ENCODE measurements around the gene NPY4R2. TPM values are rescaled to one million over a fixed set of nuclear protein-coding genes. Genes with fewer than 3 reads are reported as not detected.
"Not testable (repeated sequence)": the region's sequence is repeated elsewhere in the genome, so short reads cannot be mapped to it uniquely, and the experiment has no call there.

Gene NPY4R2
- polyA plus RNA-seq, 2 donors = 0.04 TPM; not detected in 1

DNA sequence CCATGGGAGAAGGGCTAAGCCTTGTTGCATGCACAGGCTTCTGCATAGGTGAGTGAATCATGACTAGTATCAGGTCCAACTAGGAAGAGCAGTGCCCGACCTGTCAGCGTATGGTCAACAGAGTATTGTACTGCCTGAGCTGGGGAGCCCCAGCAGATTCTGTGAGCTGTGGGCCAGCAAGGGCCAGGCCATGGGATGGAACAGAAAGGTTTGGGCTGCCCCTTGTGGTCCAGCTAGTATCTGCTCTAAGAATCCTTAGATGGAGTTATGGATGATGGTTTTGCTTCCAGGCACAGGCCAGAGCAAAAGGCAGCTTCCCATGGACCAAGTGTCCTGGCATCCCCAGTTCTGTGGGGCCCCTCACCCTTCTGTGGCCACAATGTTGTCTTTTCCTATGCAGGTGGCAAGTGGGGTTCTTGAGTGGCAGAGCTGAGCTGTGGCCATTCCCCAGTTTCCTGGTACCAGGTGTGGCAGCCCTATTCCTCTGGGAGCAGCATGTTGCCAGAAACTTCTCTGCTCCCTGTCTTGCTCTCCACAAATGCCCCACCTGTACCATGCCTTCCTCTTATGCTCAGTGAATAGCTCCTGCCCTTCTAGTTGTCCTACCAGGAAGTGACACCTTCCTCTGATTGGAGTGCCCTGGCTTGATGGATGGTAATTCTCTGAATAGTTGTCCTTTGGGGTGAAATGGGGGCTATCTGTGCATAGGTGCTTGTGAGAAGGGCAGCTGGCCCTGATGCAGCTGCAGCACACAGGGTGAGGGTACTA is 25.8 kb upstream of the NPY4R2 start:
- H3K4me3 ChIP-seq (ENCODE audit: low read depth in 1 of 2, low read length in 2 of 2); H3K9me3 ChIP-seq (ENCODE audit: control insufficient read depth in 2 of 2, insufficient read depth in 1 of 2, low read depth in 1 of 2, low read length in 1 of 2); H3K27me3 ChIP-seq (ENCODE audit: control insufficient read depth in 1 of 2, insufficient read depth in 2 of 2, low read length in 2 of 2); H3K4me1 ChIP-seq (ENCODE audit: control insufficient read depth in 2 of 2, insufficient read depth in 2 of 2, low read length in 1 of 2); H3K27ac ChIP-seq (ENCODE audit: low read depth in 2 of 2, low read length in 1 of 2); H3K36me3 ChIP-seq (ENCODE audit: control insufficient read depth in 2 of 2, insufficient read depth in 2 of 2, low read length in 1 of 2): not testable (repeated sequence)
- WGBS, 2 donors = 54 to 76% methylated on average over 2 of the region's 2 CpGs

DNA sequence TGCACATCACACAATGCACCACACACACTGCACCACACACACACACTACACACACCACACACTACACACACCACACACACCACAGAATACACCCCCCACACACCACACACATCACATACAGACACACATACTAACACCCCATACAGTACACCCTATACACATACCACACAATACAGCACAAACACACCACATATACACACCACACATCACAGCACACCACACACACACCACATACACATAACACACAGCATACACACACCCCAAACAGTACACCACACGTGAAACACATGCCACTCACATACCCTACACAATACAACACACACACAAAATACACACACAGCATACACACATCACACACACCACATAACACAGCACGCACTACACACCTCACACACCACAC is 23.9 kb upstream of the NPY4R2 start:
- H3K4me3 ChIP-seq (ENCODE audit: low read depth in 1 of 2, low read length in 2 of 2); H3K9me3 ChIP-seq (ENCODE audit: control insufficient read depth in 2 of 2, insufficient read depth in 1 of 2, low read depth in 1 of 2, low read length in 1 of 2); H3K27ac ChIP-seq (ENCODE audit: low read depth in 2 of 2, low read length in 1 of 2); H3K4me1 ChIP-seq (ENCODE audit: control insufficient read depth in 2 of 2, insufficient read depth in 2 of 2, low read length in 1 of 2); H3K36me3 ChIP-seq (ENCODE audit: control insufficient read depth in 2 of 2, insufficient read depth in 2 of 2, low read length in 1 of 2); H3K27me3 ChIP-seq (ENCODE audit: control insufficient read depth in 1 of 2, insufficient read depth in 2 of 2, low read length in 2 of 2): not testable (repeated sequence)
- 82 to 83% methylated on average over 2 of the region's 2 CpGs for WGBS, 2 donors

DNA sequence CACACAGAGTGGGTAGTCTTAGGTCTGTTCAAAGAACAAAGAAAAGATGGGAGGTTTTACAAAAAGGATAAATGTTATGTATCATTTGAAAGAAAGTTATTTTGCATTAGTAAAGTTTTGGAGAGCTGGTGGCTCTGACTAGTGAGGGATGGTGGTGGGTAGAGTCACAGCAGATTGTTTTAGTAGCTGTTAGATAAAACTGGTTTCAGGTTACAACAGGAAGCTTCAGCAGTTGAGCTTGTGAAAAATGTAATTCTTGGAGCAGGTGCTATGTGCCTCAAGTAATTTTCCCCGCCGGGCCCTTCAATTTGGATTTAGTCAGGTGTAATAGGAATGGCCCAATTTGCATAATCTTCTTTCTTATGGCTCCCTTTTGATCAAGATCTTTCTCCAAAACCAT is 20.6 kb upstream of the NPY4R2 start:
- H3K4me1 ChIP-seq (ENCODE audit: control insufficient read depth in 2 of 2, insufficient read depth in 2 of 2, low read length in 1 of 2); H3K27me3 ChIP-seq (ENCODE audit: control insufficient read depth in 1 of 2, insufficient read depth in 2 of 2, low read length in 2 of 2); H3K4me3 ChIP-seq (ENCODE audit: low read depth in 1 of 2, low read length in 2 of 2); H3K27ac ChIP-seq (ENCODE audit: low read depth in 2 of 2, low read length in 1 of 2); H3K36me3 ChIP-seq (ENCODE audit: control insufficient read depth in 2 of 2, insufficient read depth in 2 of 2, low read length in 1 of 2); H3K9me3 ChIP-seq (ENCODE audit: control insufficient read depth in 2 of 2, insufficient read depth in 1 of 2, low read depth in 1 of 2, low read length in 1 of 2): not testable (repeated sequence)
- WGBS, 2 donors = no CpG with 5 or more reads among the region's 2 CpGs

DNA sequence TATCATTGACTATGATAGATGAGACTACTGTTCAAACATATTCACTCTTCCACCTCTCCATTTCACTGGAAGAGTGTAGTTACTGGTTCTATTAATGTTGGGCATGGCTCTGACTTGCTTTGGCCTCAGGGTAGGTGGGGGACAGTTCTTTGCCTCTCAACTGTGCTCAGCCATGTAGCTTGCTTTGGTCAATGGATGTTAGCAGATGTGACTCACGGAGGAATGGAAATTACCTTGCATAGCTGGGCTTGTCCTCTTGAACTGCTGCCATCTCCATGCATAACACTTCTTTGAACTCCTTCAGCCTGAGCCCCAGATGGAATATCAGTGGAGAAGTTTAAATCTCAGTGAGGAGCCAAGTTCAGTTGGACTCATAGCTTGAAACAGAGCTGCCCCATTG is 9.1 kb upstream of the NPY4R2 start:
- H3K4me1 ChIP-seq (ENCODE audit: control insufficient read depth in 2 of 2, insufficient read depth in 2 of 2, low read length in 1 of 2); H3K27me3 ChIP-seq (ENCODE audit: control insufficient read depth in 1 of 2, insufficient read depth in 2 of 2, low read length in 2 of 2); H3K27ac ChIP-seq (ENCODE audit: low read depth in 2 of 2, low read length in 1 of 2); H3K4me3 ChIP-seq (ENCODE audit: low read depth in 1 of 2, low read length in 2 of 2); H3K36me3 ChIP-seq (ENCODE audit: control insufficient read depth in 2 of 2, insufficient read depth in 2 of 2, low read length in 1 of 2); H3K9me3 ChIP-seq (ENCODE audit: control insufficient read depth in 2 of 2, insufficient read depth in 1 of 2, low read depth in 1 of 2, low read length in 1 of 2): not testable (repeated sequence)
- 25 to 60% methylated on average over 1 of the region's 1 CpG for WGBS, 2 donors

DNA sequence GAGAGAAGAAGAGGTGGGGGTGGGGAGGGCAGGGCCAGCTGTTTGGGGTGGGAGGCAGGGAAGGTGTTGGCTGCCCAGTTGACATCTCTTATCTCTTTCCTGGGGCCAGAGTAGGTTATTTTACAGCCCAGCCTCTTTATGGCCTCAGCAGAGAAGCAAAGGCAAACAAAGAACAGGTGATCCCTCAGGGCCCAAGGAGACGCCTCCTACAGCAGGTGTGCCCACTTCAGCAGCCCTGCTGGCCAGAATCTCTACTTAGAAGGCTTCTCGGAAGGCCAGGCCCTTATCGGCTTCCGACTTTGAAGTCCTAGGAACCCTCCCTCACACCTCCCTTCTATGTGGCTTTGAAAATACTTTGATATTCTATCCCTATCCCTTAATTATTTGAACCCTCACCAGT is 8.0 kb upstream of the NPY4R2 start:
- H3K4me3 ChIP-seq (ENCODE audit: low read depth in 1 of 2, low read length in 2 of 2); H3K36me3 ChIP-seq (ENCODE audit: control insufficient read depth in 2 of 2, insufficient read depth in 2 of 2, low read length in 1 of 2); H3K27ac ChIP-seq (ENCODE audit: low read depth in 2 of 2, low read length in 1 of 2); H3K4me1 ChIP-seq (ENCODE audit: control insufficient read depth in 2 of 2, insufficient read depth in 2 of 2, low read length in 1 of 2); H3K27me3 ChIP-seq (ENCODE audit: control insufficient read depth in 1 of 2, insufficient read depth in 2 of 2, low read length in 2 of 2); H3K9me3 ChIP-seq (ENCODE audit: control insufficient read depth in 2 of 2, insufficient read depth in 1 of 2, low read depth in 1 of 2, low read length in 1 of 2): not testable (repeated sequence)
- 63% methylated on average over 4 of the region's 4 CpGs; no CpG with 5 or more reads in 1 of the 2 donors for whole genome bisulfite sequencing, 2 donors

DNA sequence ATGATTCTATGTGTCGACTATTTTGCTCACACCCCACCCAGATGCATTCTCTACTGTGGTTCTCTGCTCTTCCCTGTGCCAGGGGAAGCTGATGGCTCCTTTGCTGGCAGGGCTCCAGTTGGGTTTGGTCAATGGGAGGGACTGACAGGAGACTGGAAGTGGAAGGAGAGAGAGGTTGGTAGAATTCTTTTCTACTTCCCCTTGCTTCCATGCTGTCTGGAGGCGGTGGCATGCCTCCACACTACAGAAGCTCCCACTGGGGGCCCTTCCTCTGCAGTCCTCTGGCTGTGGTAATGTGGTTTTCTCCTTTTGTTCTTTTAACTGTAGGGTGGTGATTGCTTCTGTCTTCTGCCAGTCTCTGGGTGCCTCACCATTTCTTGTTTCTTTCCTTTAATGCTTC is 4.4 kb upstream of the NPY4R2 start:
- not testable (repeated sequence) for H3K4me1 ChIP-seq (ENCODE audit: control insufficient read depth in 2 of 2, insufficient read depth in 2 of 2, low read length in 1 of 2); H3K9me3 ChIP-seq (ENCODE audit: control insufficient read depth in 2 of 2, insufficient read depth in 1 of 2, low read depth in 1 of 2, low read length in 1 of 2); H3K27ac ChIP-seq (ENCODE audit: low read depth in 2 of 2, low read length in 1 of 2); H3K4me3 ChIP-seq (ENCODE audit: low read depth in 1 of 2, low read length in 2 of 2); H3K36me3 ChIP-seq (ENCODE audit: control insufficient read depth in 2 of 2, insufficient read depth in 2 of 2, low read length in 1 of 2); H3K27me3 ChIP-seq (ENCODE audit: control insufficient read depth in 1 of 2, insufficient read depth in 2 of 2, low read length in 2 of 2)
- no CpG with 5 or more reads among the region's 2 CpGs for WGBS, 2 donors

DNA sequence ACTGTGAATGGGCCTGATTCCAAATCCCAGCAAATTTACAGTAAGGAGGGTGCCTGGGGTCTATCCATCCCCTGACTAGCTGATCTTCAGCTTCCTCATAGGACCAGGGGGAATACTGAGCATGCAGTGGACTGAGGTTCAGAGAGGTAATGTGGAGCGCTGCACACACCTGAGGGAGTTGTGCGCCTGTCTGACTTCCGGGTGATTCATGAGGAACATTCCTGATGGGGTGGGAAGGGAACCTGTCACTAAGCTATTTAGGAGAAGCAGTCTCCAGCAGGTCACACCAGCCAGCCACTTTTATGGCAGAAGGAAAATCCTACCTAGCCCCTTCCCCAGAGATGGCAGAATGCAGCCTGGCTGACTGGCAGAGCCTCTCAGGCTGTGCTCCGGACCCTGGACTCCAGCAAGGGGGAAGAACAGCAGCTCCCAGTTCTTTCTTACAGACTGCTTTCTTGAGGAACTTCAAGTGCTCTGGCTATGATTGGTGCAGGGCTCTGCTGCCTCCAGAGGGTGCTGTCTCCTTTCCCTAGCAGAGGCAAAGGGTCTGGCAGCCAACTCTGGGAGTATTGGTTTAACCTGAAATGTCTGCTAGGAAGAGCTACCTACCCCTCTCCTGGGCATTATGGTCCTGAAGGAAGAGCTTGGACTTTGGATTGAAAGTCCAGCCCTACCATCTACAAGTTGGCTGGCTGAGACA is 2.5 kb upstream of the NPY4R2 start:
- H3K27me3 ChIP-seq (ENCODE audit: control insufficient read depth in 1 of 2, insufficient read depth in 2 of 2, low read length in 2 of 2); H3K9me3 ChIP-seq (ENCODE audit: control insufficient read depth in 2 of 2, insufficient read depth in 1 of 2, low read depth in 1 of 2, low read length in 1 of 2); H3K36me3 ChIP-seq (ENCODE audit: control insufficient read depth in 2 of 2, insufficient read depth in 2 of 2, low read length in 1 of 2); H3K4me3 ChIP-seq (ENCODE audit: low read depth in 1 of 2, low read length in 2 of 2); H3K27ac ChIP-seq (ENCODE audit: low read depth in 2 of 2, low read length in 1 of 2); H3K4me1 ChIP-seq (ENCODE audit: control insufficient read depth in 2 of 2, insufficient read depth in 2 of 2, low read length in 1 of 2): not testable (repeated sequence)
- WGBS, 2 donors = 43% methylated on average over 1 of the region's 4 CpGs; no CpG with 5 or more reads in 1 of the 2 donors

DNA sequence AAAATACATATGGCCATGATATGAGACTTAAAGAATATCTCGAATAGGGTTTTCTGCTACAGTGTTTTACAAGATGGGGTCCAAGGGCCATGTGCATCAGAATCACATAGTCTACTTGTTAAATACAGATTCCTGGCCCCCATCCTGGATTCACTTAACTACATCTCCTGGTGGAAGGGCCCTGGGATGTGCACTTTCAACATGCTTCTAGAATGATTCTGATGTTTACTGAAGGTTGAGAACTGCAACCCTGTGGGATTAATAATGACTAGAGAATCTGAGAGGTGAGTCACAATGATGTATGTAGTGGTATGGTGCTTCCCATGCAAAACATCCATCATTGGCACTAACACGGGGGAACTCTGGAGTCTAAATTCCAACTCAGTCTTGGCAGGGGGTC is 2.1 kb downstream of the NPY4R2 start:
- H3K4me1 ChIP-seq (ENCODE audit: control insufficient read depth in 2 of 2, insufficient read depth in 2 of 2, low read length in 1 of 2); H3K9me3 ChIP-seq (ENCODE audit: control insufficient read depth in 2 of 2, insufficient read depth in 1 of 2, low read depth in 1 of 2, low read length in 1 of 2); H3K27ac ChIP-seq (ENCODE audit: low read depth in 2 of 2, low read length in 1 of 2); H3K27me3 ChIP-seq (ENCODE audit: control insufficient read depth in 1 of 2, insufficient read depth in 2 of 2, low read length in 2 of 2); H3K4me3 ChIP-seq (ENCODE audit: low read depth in 1 of 2, low read length in 2 of 2); H3K36me3 ChIP-seq (ENCODE audit: control insufficient read depth in 2 of 2, insufficient read depth in 2 of 2, low read length in 1 of 2): not testable (repeated sequence)
- WGBS, 2 donors = 79 to 91% methylated on average over 1 of the region's 2 CpGs

DNA sequence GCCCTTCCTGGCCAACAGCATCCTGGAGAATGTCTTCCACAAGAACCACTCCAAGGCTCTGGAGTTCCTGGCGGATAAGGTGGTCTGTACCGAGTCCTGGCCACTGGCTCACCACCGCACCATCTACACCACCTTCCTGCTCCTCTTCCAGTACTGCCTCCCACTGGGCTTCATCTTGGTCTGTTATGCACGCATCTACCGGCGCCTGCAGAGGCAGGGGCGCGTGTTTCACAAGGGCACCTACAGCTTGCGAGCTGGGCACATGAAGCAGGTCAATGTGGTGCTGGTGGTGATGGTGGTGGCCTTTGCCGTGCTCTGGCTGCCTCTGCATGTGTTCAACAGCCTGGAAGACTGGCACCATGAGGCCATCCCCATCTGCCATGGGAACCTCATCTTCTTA is 4.0 kb downstream of the NPY4R2 start:
- 95 to 97% methylated on average over 6 to 7 of the region's 10 CpGs for WGBS, 2 donors
- not testable (repeated sequence) for H3K4me1 ChIP-seq (ENCODE audit: control insufficient read depth in 2 of 2, insufficient read depth in 2 of 2, low read length in 1 of 2); H3K36me3 ChIP-seq (ENCODE audit: control insufficient read depth in 2 of 2, insufficient read depth in 2 of 2, low read length in 1 of 2); H3K27ac ChIP-seq (ENCODE audit: low read depth in 2 of 2, low read length in 1 of 2); H3K4me3 ChIP-seq (ENCODE audit: low read depth in 1 of 2, low read length in 2 of 2); H3K9me3 ChIP-seq (ENCODE audit: control insufficient read depth in 2 of 2, insufficient read depth in 1 of 2, low read depth in 1 of 2, low read length in 1 of 2); H3K27me3 ChIP-seq (ENCODE audit: control insufficient read depth in 1 of 2, insufficient read depth in 2 of 2, low read length in 2 of 2)

DNA sequence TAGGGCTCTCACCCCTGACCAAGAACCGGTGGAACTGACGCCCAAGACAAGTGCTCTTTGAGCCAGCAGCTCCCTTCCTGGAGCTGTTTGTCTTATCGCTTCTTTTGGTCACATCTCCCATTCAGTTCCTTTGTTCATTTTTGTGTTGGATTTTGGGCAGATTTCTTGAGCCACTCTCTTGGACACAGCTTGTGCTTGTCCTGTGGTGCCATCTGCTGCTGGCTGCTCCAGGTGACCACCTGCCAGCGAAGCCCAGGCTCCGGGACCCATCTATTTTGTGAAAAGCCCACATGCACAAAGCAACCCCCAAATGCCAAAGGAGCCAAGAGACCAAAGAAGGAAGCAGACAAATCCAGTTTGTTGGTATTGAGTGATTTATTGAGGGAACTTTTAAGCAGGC is 6.2 kb downstream of the NPY4R2 start:
- H3K4me1 ChIP-seq (ENCODE audit: control insufficient read depth in 2 of 2, insufficient read depth in 2 of 2, low read length in 1 of 2); H3K27ac ChIP-seq (ENCODE audit: low read depth in 2 of 2, low read length in 1 of 2); H3K36me3 ChIP-seq (ENCODE audit: control insufficient read depth in 2 of 2, insufficient read depth in 2 of 2, low read length in 1 of 2); H3K4me3 ChIP-seq (ENCODE audit: low read depth in 1 of 2, low read length in 2 of 2); H3K9me3 ChIP-seq (ENCODE audit: control insufficient read depth in 2 of 2, insufficient read depth in 1 of 2, low read depth in 1 of 2, low read length in 1 of 2); H3K27me3 ChIP-seq (ENCODE audit: control insufficient read depth in 1 of 2, insufficient read depth in 2 of 2, low read length in 2 of 2): not testable (repeated sequence)
- 88 to 100% methylated on average over 3 of the region's 5 CpGs for WGBS, 2 donors

Measured in esophagus (tissue), 2 donors.